ENCODE results near the gene RARG. TPM values are rescaled to one million over a fixed set of nuclear protein-coding genes. Genes with fewer than 3 reads are reported as not detected.
A peak's percentile ranks its signal among the peaks of the same experiment; 100 is the strongest.

The RARG gene
- total and polyA plus RNA-seq, 2 donors, result 30.5 to 37.8 TPM

- Histone ChIP-seq H3K27ac (ENCODE audit: low read depth) (no peak overlapping the region), H3K4me1 (ENCODE audit: insufficient read depth) (no peaks in the 10 kb centered on the region), H3K4me3 (ENCODE audit: low read depth, low read length) (no peak overlapping the region), H3K36me3 (ENCODE audit: insufficient read depth) (no peaks in the 10 kb centered on the region)
- 91% methylated on average over 9 of the region's 9 CpGs for WGBS
- DNase-seq (ENCODE audit: extremely low spot score), result no peak
These were observed 39.0 kb downstream of the RARG start for GRCh38 chr12:53193040-53193439.

DNA sequence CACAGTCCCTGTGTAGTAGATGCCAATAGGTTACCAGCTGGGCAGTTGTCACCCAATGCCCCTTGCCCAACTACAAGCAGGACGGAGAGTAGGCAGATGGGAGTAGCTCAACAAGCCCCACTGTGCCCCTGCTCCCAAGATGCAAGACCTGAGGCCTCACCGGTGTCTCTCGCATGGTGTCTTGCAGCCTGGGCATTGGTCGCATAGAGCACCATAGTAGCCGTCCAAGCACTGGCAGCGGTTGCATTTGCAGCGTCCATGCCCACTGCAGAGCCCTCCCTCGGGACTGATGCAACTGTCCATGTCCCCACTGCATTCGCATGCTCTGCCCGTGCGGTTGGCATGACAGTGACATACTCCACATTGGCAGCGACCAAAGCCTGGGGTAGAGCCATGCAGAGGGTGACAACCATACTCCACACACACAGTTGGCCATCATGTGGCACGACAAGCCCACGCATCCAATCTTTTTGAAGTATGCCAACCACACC lies 39.4 kb downstream of the RARG start:
- 90% methylated on average over 14 of the region's 14 CpGs for WGBS
- Histone ChIP-seq H3K4me3 (ENCODE audit: low read depth, low read length) (no peak overlapping the region), H3K4me1 (ENCODE audit: insufficient read depth) (no peaks in the 10 kb centered on the region), H3K27ac (ENCODE audit: low read depth) (no peak overlapping the region), H3K36me3 (ENCODE audit: insufficient read depth) (no peaks in the 10 kb centered on the region)
- no peak for DNase-seq (ENCODE audit: extremely low spot score)

GRCh38 chr12:53191885-53192530 lies 40.0 kb downstream of the RARG start:
- Histone ChIP-seq H3K4me3 (ENCODE audit: low read depth, low read length) (no peak overlapping the region), H3K4me1 (ENCODE audit: insufficient read depth) (no peaks in the 10 kb centered on the region), H3K36me3 (ENCODE audit: insufficient read depth) (no peaks in the 10 kb centered on the region), H3K27ac (ENCODE audit: low read depth) (no peak overlapping the region)
- WGBS, result 85% methylated on average over 14 of the region's 14 CpGs
- DNase-seq (ENCODE audit: extremely low spot score), result no peak

GRCh38 chr12:53191096-53191884 lies 40.7 kb downstream of the RARG start:
- no peak overlapping the region for H3K27ac ChIP-seq (ENCODE audit: low read depth)
- H3K4me3 ChIP-seq (ENCODE audit: low read depth, low read length), result no peak overlapping the region
- H3K36me3 ChIP-seq (ENCODE audit: insufficient read depth), result no peaks in the 10 kb centered on the region
- DNase-seq (ENCODE audit: extremely low spot score), result no peak
- WGBS, result 81% methylated on average over 11 of the region's 11 CpGs
- H3K4me1 ChIP-seq (ENCODE audit: insufficient read depth), result no peaks in the 10 kb centered on the region

- H3K4me1 ChIP-seq (ENCODE audit: insufficient read depth), result no peaks in the 10 kb centered on the region
- no peaks in the 10 kb centered on the region for H3K36me3 ChIP-seq (ENCODE audit: insufficient read depth)
- WGBS, result 45% methylated on average over 14 of the region's 14 CpGs
- H3K27ac ChIP-seq (ENCODE audit: low read depth), result no peak overlapping the region
- H3K4me3 ChIP-seq (ENCODE audit: low read depth, low read length), result no peak overlapping the region
- DNase-seq (ENCODE audit: extremely low spot score), result no peak
These were observed 41.8 kb downstream of the RARG start for GRCh38 chr12:53190108-53190729.

DNA sequence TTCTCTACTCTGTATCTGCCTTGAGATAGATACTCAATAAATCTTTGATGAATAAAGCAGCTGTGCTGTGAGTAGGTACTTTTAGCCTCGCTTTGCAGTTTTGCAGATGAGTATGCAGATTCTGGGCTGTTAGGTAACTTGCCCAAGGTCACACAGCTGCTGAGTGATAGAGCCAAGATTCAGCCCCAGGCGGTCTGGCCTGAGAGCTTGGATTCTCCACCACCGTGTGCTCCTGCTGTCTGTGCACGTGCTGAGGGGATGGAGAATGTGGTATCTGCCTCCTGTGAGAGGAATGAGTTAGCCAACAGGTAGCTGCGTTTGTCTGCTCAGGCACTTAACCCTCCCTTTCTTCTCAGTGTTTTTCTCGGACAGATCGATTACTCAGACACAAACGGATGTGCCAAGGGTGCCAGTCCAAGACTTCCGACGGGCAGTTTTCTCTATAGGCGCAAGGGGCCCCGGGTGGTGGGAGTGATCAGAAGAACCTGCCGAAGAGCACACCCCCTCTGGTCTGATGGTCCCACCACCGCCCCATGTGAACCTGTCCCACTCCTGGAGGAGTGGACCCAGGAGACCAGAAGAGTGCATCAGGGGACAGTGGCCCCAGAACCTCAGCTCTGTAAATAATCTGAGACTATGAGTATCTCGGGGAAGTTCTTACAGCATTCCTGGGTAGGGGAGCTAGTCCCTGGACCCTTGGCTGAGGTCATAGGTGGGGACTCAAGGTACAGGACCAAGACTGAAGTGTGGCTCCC lies 44.7 kb downstream of the RARG start:
- WGBS, result 83% methylated on average over 15 of the region's 15 CpGs
- DNase-seq (ENCODE audit: extremely low spot score), result no peak
- Histone ChIP-seq H3K4me1 (ENCODE audit: insufficient read depth) (no peaks in the 10 kb centered on the region), H3K36me3 (ENCODE audit: insufficient read depth) (no peaks in the 10 kb centered on the region), H3K4me3 (ENCODE audit: low read depth, low read length) (no peak overlapping the region), H3K27ac (ENCODE audit: low read depth) (no peak overlapping the region)

DNA sequence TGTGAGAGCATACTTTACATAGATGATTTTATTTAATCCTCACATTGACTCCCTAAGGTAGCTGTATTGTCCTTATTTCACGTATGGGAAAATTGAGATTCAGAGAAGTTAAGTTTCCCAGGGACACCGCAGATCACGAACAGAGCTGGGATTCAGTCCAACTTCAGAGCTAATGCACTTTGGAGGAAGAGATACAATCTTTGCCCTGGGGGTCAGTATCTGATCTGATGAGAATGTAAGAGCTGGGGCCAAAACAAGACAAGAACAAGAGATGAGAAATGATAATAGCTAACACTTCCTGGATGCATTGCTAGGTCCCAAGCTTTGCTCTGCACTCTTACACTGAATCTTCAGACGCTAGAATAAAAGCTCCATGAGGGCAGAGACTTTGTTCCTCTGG lies 45.3 kb downstream of the RARG start:
- no peak overlapping the region for H3K27ac ChIP-seq (ENCODE audit: low read depth)
- WGBS, result 78% methylated on average over 4 of the region's 4 CpGs
- no peaks in the 10 kb centered on the region for H3K4me1 ChIP-seq (ENCODE audit: insufficient read depth)
- H3K4me3 ChIP-seq (ENCODE audit: low read depth, low read length), result no peak overlapping the region
- H3K36me3 ChIP-seq (ENCODE audit: insufficient read depth), result no peaks in the 10 kb centered on the region
- no peak for DNase-seq (ENCODE audit: extremely low spot score)

DNA sequence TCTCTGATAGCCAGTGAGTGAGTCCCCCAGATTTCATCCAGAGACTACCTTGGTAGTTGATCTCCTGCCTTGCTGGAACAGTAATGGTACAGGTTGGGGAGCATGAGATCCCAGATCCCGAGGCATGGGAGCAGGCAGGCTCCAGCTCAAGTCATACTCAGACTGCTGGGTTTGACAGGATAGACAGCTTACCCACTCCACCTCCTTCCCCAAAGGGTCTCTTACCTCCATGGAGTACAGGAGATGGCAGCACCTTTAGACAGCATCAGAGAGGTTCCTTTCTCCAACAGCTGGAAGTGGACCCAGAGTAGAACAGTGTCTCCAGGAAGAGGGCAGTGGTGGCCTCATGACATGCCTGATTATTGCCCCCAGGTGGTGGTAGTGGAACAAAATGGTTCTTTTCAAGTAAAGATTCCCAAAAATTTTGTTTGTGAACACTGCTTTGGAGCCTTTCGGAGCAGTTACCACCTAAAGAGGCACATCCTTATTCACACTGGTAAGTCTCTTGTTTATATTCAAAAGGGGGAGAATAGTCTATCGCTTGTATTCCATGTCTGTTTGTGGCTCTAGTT lies 46.3 kb downstream of the RARG start:
- Histone ChIP-seq H3K36me3 (ENCODE audit: insufficient read depth) (no peaks in the 10 kb centered on the region), H3K27ac (ENCODE audit: low read depth) (no peak overlapping the region), H3K4me1 (ENCODE audit: insufficient read depth) (no peaks in the 10 kb centered on the region), H3K4me3 (ENCODE audit: low read depth, low read length) (no peak overlapping the region)
- 93% methylated on average over 3 of the region's 3 CpGs for WGBS
- DNase-seq (ENCODE audit: extremely low spot score), result no peak

- no peak overlapping the region for H3K27ac ChIP-seq (ENCODE audit: low read depth)
- WGBS, result 96% methylated on average over 6 of the region's 6 CpGs
- H3K36me3 ChIP-seq (ENCODE audit: insufficient read depth), result no peaks in the 10 kb centered on the region
- no peak for DNase-seq (ENCODE audit: extremely low spot score)
- no peak overlapping the region for H3K4me3 ChIP-seq (ENCODE audit: low read depth, low read length)
- H3K4me1 ChIP-seq (ENCODE audit: insufficient read depth), result no peaks in the 10 kb centered on the region
These were observed 47.2 kb downstream of the RARG start for GRCh38 chr12:53184828-53185227.

DNA sequence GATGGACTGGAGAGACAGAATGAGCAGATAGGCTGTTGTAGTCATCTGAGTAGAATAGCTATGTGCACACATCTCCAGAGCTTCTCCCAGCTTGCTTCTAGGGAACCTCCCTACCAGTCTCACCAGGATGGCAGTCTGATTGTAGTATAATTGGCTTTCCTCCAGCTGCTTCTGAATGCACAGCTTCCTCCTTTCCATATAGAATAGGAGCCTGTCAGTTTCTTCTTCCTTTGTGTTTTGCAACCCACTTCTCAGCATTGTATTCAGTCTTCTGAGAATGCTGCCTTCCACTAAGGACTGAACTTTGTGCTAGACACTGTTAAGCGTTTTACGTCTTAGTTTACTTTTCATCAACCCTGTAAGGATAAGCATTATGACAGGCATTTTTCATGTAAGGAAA lies 49.1 kb downstream of the RARG start:
- Histone ChIP-seq H3K36me3 (ENCODE audit: insufficient read depth) (no peaks in the 10 kb centered on the region), H3K4me3 (ENCODE audit: low read depth, low read length) (no peak overlapping the region), H3K4me1 (ENCODE audit: insufficient read depth) (no peaks in the 10 kb centered on the region), H3K27ac (ENCODE audit: low read depth) (no peak overlapping the region)
- WGBS, result 24% methylated on average over 2 of the region's 2 CpGs
- no peak for DNase-seq (ENCODE audit: extremely low spot score)

- WGBS, result 77% methylated on average over 2 of the region's 2 CpGs
- DNase-seq (ENCODE audit: extremely low spot score), result no peak
- H3K4me3 ChIP-seq (ENCODE audit: low read depth, low read length), result no peak overlapping the region
- H3K27ac ChIP-seq (ENCODE audit: low read depth), result no peak overlapping the region
- no peaks in the 10 kb centered on the region for H3K4me1 ChIP-seq (ENCODE audit: insufficient read depth)
- no peaks in the 10 kb centered on the region for H3K36me3 ChIP-seq (ENCODE audit: insufficient read depth)
These were observed 50.1 kb downstream of the RARG start for GRCh38 chr12:53181935-53182334.

- Histone ChIP-seq H3K27ac (ENCODE audit: low read depth) (peak overlapping the region; percentile 93), H3K36me3 (ENCODE audit: insufficient read depth) (no peaks in the 10 kb centered on the region), H3K4me3 (ENCODE audit: low read depth, low read length) (peak overlapping the region; percentile 66), H3K4me1 (ENCODE audit: insufficient read depth) (no peaks in the 10 kb centered on the region)
- no peak for DNase-seq (ENCODE audit: extremely low spot score)
- under 1% methylated on average over 56 of the region's 57 CpGs for WGBS
These were observed 50.9 kb downstream of the RARG start for GRCh38 chr12:53180931-53181645.

All from urinary bladder (tissue), 4 donors.